Thyroid gland (tissue), 4 donors: ENCODE measurements around the gene GPC5.

Source experiments
- CTCF ChIP-seq, 6 experiments: fragments of 200-600 bp in 3 of 6; fragments of 450-650 bp in 3 of 6; sonication (generic) in 3 of 6; IDR thresholded peaks; one replicate each; pipeline ENCODE4 v1.5.1; 2016 to 2019; ENCODE audit warnings: antibody characterized with exemption in 6 of 6, mild to moderate bottlenecking in 2 of 6, inconsistent platforms in 1 of 6, moderate library complexity in 1 of 6
- POLR2A ChIP-seq, 2 donors: fragments of 450-650 bp; IDR thresholded peaks; one replicate each; pipeline ENCODE4 v1.6.1; 2017; ENCODE audit warnings: antibody characterized with exemption in 2 of 2, mild to moderate bottlenecking in 2 of 2, moderate library complexity in 1 of 2

- TF ChIP-seq CTCF (IDR thresholded peaks at IDR 0.05), result no peak
- no peak for TF ChIP-seq POLR2A (IDR thresholded peaks at IDR 0.05)
These were observed 1405.9 kb downstream of the GPC5 start for GRCh38 chr13:92804346-92804745.
